ENCODE results near the gene SIGLEC10. TPM values are rescaled to one million over a fixed set of nuclear protein-coding genes. Genes with fewer than 3 reads are reported as not detected.
A peak's percentile ranks its signal among the peaks of the same experiment; 100 is the strongest.

Gene SIGLEC10
- total and polyA plus RNA-seq, 9 of the 15 experiments (the other 6 are each of a cell fraction or from before 2014, with no cell fraction given): 0.10 to 1.8 (median 0.82) TPM

GRCh38 chr19:51396175-51396574, 21.3 kb downstream of the SIGLEC10 start:
- no peaks in the 10 kb centered on the region for H3K9me1 ChIP-seq (ENCODE audit: control insufficient read depth, insufficient read depth, low read length)
- 87% methylated on average over 2 of the region's 2 CpGs for WGBS (ENCODE audit: insufficient coverage, low coverage, missing lambda C conversion rate)
- TF ChIP-seq TAF15 (IDR thresholded peaks at IDR 0.05; ENCODE audit: low read depth, low read length) (no peak), EGR1 (conservative IDR thresholded peaks at IDR 0.05) (no peak), HLTF (IDR thresholded peaks at IDR 0.05) (0 out of 2 replicates have a peak, but pooled peaks have one; percentile 27), PRDM10 (IDR thresholded peaks at IDR 0.05; ENCODE audit: partially characterized antibody) (peak; percentile 50), HMBOX1 (IDR thresholded peaks at IDR 0.05) (peak; percentile 58; the same call in 1 of the 2 replicates)
- H3K27ac ChIP-seq (ENCODE audit: extremely low read depth, low read depth, low read length): peak overlapping the region; percentile 29; the same call in 2 of the 3 replicates
- DNase-seq (ENCODE audit: extremely low read depth in 1 of 4, low spot score in 3 of 4): no peak
- H3K9me3 ChIP-seq (replicated peaks; ENCODE audit: control insufficient read depth, insufficient read depth, low read depth, low read length): no peaks in the 10 kb centered on the region
- FAIRE-seq: no peak
- 0 out of 4 replicates have a peak overlapping the region, but pooled peaks of 1 of the 2 experiments have one; percentile 18 for H3K9ac ChIP-seq (ENCODE audit: insufficient read depth in 1 of 2, low read depth in 2 of 2, low read length in 2 of 2)
- H4K20me1 ChIP-seq (replicated peaks; ENCODE audit: control insufficient read depth, insufficient read depth, low read length): no peaks in the 10 kb centered on the region
- POLR2A ChIA-PET: interaction anchor here (0.7 to 2.9 kb wide), 2 partner anchors 12 to 261 kb away, joined by 4 to 14 read pairs; no protein-coding TSS in a partner anchor
- no peak for ATAC-seq
- no peak overlapping the region for H3K4me2 ChIP-seq (ENCODE audit: insufficient read depth, low read length)
- H3K27me3 ChIP-seq (ENCODE audit: control insufficient read depth in 2 of 2, insufficient read depth in 2 of 2, low read length in 2 of 2): no peaks in the 10 kb centered on the region
- BruUV-seq (replicated peaks): no TSS peak
- CTCF ChIA-PET (ENCODE audit: low intra/inter-chr PET ratio): interaction anchor here (0.6 kb wide), 1 partner anchor 11 kb away, joined by 3 read pairs; no protein-coding TSS in a partner anchor
- H3K4me3 ChIP-seq: no peak overlapping the region
- H3K79me2 ChIP-seq (ENCODE audit: control insufficient read depth, insufficient read depth, low read length): peaks cover 18% of the 10 kb centered on the region; the same call in 2 of the 3 replicates
- H3K4me1 ChIP-seq (replicated peaks in 1 of 2; ENCODE audit: control insufficient read depth in 2 of 2, insufficient read depth in 2 of 2, low read length in 2 of 2): peaks cover 14 to 25% of the 10 kb centered on the region in 2 experiments; a peak in 4 of 5 replicates
- in situ Hi-C loops (cut with MboI): no loop called here
- H2AFZ ChIP-seq (ENCODE audit: low read depth, low read length): no peak overlapping the region
- intact Hi-C loops (cut with micrococcal nuclease): no loop called here
- H3K36me3 ChIP-seq (ENCODE audit: control insufficient read depth, insufficient read depth, low read length): no peaks in the 10 kb centered on the region

Measured in K562 (cell line).